Stomach smooth muscle (tissue), 2 donors: ENCODE measurements around the gene SCAMP4.
A peak's percentile ranks its signal among the peaks of the same experiment; 100 is the strongest.

ENCODE experiments used
- H3K27ac ChIP-seq: one replicate; pipeline ENCODE4 v1.7.0; 2013; ENCODE audit warnings: mild to moderate bottlenecking, low read length, inconsistent platforms
- H3K27me3 ChIP-seq, 2 donors: one replicate each; pipeline ENCODE4 v1.7.0; 2013; ENCODE audit warnings: low read length in 2 of 2; ENCODE audit not compliant: insufficient read depth in 2 of 2, control insufficient read depth in 1 of 2
- H3K36me3 ChIP-seq, 2 donors: one replicate each; pipeline ENCODE4 v1.7.0; 2013; ENCODE audit warnings: low read length in 2 of 2; ENCODE audit not compliant: control insufficient read depth in 2 of 2, insufficient read depth in 2 of 2
- H3K4me1 ChIP-seq: one replicate; pipeline ENCODE4 v1.7.0; 2013; ENCODE audit warnings: low read length; ENCODE audit not compliant: control insufficient read depth, insufficient read depth
- H3K4me3 ChIP-seq, 2 donors: one replicate each; pipeline ENCODE4 v1.7.0; 2013; ENCODE audit warnings: low read length in 2 of 2
- H3K9ac ChIP-seq, 2 donors: one replicate each; pipeline ENCODE4 v1.7.0; 2013; ENCODE audit warnings: low read length in 2 of 2, mild to moderate bottlenecking in 1 of 2
- H3K9me3 ChIP-seq, 2 donors: one replicate each; pipeline ENCODE4 v1.7.0; 2013; ENCODE audit warnings: low read length in 2 of 2; ENCODE audit not compliant: control insufficient read depth in 2 of 2
- donor health status: healthy.
- donor health status: Pancreatic carcinoma.

The SCAMP4 gene

DNA sequence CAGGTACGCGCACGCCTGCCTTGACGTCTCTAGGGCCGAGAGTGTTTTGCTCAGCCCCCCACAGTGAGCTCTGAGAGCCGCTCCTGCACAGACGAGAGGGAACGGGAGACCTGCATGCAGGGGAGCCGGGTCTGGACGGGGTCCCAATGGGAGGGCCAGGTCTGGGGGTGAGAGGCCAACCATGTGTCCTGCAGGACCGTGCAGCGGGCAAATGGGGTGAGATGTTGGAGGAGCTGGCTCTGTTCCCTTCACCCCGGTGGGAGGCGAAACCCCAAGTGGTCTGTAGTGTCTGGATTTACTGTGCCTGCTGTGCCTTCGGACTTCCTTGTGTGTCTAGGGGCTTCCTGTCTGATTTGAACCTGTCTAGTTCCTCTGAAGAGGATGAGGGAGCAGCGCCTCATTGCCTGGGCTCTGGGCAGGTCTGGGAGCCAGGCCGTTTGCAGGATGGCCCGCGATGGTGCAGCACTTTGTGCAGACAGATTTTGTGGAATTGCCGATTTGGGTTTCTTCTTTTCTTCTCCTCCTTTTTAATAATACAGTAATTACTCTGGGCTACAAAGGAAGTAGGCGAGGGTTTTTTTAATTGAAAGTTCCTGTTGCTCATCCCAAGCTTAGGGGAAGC lies 37.8 kb downstream of the SCAMP4 start:
- H3K36me3 ChIP-seq: no peaks in the 10 kb centered on the region
- peaks cover 38% of the 10 kb centered on the region for H3K4me1 ChIP-seq
- H3K27me3 ChIP-seq: no peaks in the 10 kb centered on the region
- H3K9me3 ChIP-seq: no peaks in the 10 kb centered on the region
- peak overlapping the region; percentile 43 to 89 for H3K4me3 ChIP-seq
- peak overlapping the region in 1 of 2 donors; percentile 9 for H3K9ac ChIP-seq
- H3K27ac ChIP-seq: peak overlapping the region; percentile 60

DNA sequence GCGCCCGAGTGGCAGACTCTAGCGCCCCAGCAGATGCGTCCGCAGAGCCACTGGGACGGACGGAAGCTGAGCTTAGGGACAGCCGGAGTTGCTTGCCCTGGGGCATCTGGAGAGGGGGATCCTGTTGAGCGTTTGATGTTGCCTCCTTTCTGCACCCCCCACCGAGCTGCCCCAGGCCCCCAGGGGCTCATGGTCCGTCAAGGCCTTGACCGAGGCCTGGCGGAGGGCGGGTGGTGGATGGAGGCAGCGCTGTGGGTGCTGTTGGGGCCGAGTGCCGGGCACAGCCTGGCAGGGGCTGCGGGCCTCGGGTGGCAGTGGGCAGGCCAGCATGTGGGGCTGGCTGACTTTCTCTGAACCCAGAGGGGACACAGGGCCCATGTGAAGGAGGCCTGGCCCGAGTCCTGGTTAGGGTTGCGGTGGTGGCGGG lies 38.5 kb downstream of the SCAMP4 start:
- Histone ChIP-seq H3K4me3 (no peak overlapping the region), H3K27me3 (no peaks in the 10 kb centered on the region), H3K4me1 (peaks cover 38% of the 10 kb centered on the region), H3K9me3 (no peaks in the 10 kb centered on the region), H3K27ac (no peak overlapping the region), H3K36me3 (no peaks in the 10 kb centered on the region), H3K9ac (no peak overlapping the region)

- Histone ChIP-seq H3K9ac (no peak overlapping the region), H3K4me3 (no peak overlapping the region), H3K27me3 (no peaks in the 10 kb centered on the region), H3K4me1 (peaks cover 38% of the 10 kb centered on the region), H3K36me3 (no peaks in the 10 kb centered on the region), H3K9me3 (no peaks in the 10 kb centered on the region), H3K27ac (no peak overlapping the region)
These were observed 39.1 kb downstream of the SCAMP4 start for GRCh38 chr19:1944088-1944915.

GRCh38 chr19:1944916-1945561 lies 39.8 kb downstream of the SCAMP4 start:
- H3K9me3 ChIP-seq: no peaks in the 10 kb centered on the region
- no peaks in the 10 kb centered on the region for H3K27me3 ChIP-seq
- peaks cover 31% of the 10 kb centered on the region for H3K4me1 ChIP-seq
- H3K9ac ChIP-seq: no peak overlapping the region
- no peak overlapping the region for H3K4me3 ChIP-seq
- H3K36me3 ChIP-seq: no peaks in the 10 kb centered on the region
- no peak overlapping the region for H3K27ac ChIP-seq

GRCh38 chr19:1945899-1946298 lies 40.7 kb downstream of the SCAMP4 start:
- Histone ChIP-seq H3K27me3 (no peaks in the 10 kb centered on the region), H3K9ac (no peak overlapping the region), H3K36me3 (no peaks in the 10 kb centered on the region), H3K4me1 (peaks cover 26% of the 10 kb centered on the region), H3K4me3 (no peak overlapping the region), H3K27ac (no peak overlapping the region), H3K9me3 (no peaks in the 10 kb centered on the region)

GRCh38 chr19:1947651-1948209 lies 42.5 kb downstream of the SCAMP4 start:
- H3K9ac ChIP-seq: no peak overlapping the region
- H3K4me3 ChIP-seq: no peak overlapping the region
- H3K9me3 ChIP-seq: no peaks in the 10 kb centered on the region
- no peaks in the 10 kb centered on the region for H3K36me3 ChIP-seq
- H3K27ac ChIP-seq: no peak overlapping the region
- H3K4me1 ChIP-seq: peaks cover 17% of the 10 kb centered on the region
- H3K27me3 ChIP-seq: no peaks in the 10 kb centered on the region

DNA sequence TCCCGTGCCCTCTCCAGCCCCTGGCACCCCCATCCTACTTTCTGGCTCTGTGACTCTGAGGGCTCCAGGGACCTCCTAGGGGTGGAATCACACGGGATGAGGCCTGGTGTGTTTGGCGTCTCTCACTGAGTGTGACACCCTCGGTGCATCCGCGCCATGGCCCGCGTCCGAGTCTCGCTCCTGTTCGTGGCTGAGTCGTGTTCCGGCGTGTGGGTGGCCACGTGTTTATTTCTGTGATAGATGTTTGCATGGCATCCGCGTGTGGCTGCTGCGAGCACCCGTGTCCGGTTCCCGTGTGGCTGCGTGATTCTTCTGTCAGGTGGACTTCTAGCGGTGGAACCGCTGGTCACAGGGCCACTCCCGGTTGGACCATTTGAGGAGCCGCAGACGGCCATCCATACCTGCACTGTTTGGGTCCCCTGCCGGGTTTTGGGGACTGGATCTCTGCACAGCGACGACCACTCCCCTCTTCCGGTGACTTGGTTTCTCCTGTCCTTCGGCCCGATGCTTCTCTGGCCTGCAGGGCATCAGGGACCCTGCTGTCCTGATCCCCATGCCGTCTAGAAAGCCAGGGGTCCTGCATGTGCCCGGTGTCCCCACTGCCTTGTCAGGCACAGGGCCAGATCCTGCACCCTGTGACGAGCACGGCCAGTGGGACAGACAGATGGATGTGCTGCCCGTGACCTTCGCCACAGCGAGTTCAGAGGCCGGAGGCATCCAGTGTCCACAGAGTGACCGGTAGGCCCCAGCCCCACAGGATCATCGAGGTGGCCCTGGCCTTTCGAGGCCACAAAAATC lies 44.3 kb downstream of the SCAMP4 start:
- no peak overlapping the region for H3K4me3 ChIP-seq
- no peaks in the 10 kb centered on the region for H3K27me3 ChIP-seq
- no peaks in the 10 kb centered on the region for H3K36me3 ChIP-seq
- H3K9me3 ChIP-seq: no peaks in the 10 kb centered on the region
- H3K9ac ChIP-seq: no peak overlapping the region
- peaks cover 5% of the 10 kb centered on the region for H3K4me1 ChIP-seq
- no peak overlapping the region for H3K27ac ChIP-seq

DNA sequence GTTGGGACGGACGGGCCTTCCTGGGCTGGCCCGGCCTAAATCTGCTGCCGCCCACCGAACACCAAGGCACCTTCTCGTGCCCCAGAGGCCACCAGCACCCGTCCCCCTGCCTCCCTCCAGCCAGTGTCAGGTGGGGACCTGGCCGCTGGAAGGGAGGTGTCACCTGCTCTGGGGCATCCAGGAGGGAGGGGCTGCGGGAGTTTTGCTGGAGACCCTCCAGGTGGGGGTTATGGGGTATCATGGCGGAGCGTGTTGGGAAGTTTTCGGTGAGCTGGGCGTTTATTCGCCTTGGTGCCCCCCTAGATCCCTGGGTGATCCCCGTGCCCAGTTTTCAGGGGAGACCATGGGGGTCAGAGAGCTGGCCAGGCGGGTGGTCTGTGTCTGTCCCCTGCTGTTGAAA lies 45.4 kb downstream of the SCAMP4 start:
- Histone ChIP-seq H3K36me3 (no peaks in the 10 kb centered on the region), H3K9ac (no peak overlapping the region), H3K27ac (no peak overlapping the region), H3K9me3 (no peaks in the 10 kb centered on the region), H3K4me3 (no peak overlapping the region), H3K4me1 (peaks cover 5% of the 10 kb centered on the region), H3K27me3 (no peaks in the 10 kb centered on the region)

GRCh38 chr19:1952635-1953034 lies 47.4 kb downstream of the SCAMP4 start:
- H3K4me3 ChIP-seq: no peak overlapping the region
- no peaks in the 10 kb centered on the region for H3K27me3 ChIP-seq
- no peak overlapping the region for H3K27ac ChIP-seq
- peaks cover 11% of the 10 kb centered on the region for H3K4me1 ChIP-seq
- no peaks in the 10 kb centered on the region for H3K9me3 ChIP-seq
- H3K9ac ChIP-seq: no peak overlapping the region
- no peaks in the 10 kb centered on the region for H3K36me3 ChIP-seq

DNA sequence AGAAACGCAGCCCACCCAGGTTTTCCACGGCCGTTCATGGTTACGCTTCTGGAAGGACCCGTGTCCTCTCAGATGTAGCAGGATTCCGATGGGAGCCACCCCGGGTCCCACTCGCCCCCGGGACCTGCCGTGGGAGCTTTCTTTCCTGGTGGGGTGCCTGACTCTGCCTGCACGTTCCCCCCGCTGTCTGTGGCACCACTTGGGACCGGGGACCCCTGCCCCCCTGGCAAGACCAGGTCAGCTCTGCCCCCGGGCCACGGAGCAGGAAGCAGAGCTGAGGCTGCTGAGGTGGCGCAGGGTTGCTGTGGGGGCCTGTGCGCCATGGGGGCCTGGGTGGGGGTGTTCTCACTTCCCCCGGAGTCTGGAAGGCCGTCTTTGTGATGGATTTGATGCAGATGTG lies 47.8 kb downstream of the SCAMP4 start:
- no peaks in the 10 kb centered on the region for H3K9me3 ChIP-seq
- H3K27ac ChIP-seq: no peak overlapping the region
- no peaks in the 10 kb centered on the region for H3K36me3 ChIP-seq
- no peak overlapping the region for H3K4me3 ChIP-seq
- no peaks in the 10 kb centered on the region for H3K27me3 ChIP-seq
- peaks cover 11% of the 10 kb centered on the region for H3K4me1 ChIP-seq
- H3K9ac ChIP-seq: no peak overlapping the region
